GM04503 (cell line): Measurements from ENCODE around the gene PRADC1.

Experiments used
- DNase-seq: peaks from one replicate; pipeline ENCODE4 v3.0.0-alpha.2; 2012; ENCODE audit warnings: low read depth

The PRADC1 gene

GRCh38 chr2:73258913-73259215, 25.8 kb upstream of the PRADC1 start:
- DNase-seq, result no peak

DNA sequence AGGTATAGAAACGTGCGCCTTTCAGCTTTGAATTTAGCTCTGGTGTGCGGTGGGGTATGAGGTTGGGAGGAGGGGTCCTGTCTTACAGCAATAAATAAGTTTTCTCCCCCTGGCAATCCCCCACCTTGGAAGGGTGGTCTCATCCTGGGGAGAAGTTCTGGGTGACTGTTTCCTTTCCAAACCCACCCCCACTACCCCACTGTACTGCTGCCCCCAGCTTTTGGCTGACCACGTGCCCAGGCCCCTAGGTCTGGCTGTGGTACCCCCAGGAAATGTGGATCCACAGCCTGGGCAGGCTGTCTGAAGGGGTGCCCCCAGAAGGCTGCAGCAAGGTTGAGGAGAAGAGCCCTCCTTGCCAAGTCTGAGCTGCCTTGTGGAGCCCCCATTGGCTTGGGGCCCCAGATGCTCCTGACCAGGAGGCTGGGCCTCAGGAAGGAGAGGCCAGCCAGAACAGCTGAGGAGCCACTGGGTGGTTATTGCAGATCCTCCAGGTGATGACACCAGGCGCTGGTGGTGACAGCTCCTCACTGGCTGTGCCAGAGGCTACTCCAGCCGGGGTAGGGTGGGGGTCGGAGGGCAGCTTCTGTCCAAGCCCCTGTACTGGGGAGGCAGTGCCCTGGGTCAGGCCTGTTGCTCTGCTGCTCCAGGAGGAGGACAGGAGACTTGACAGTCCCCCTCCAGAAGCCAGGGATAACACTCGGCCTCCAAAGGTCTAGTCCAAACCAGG, 25.3 kb upstream of the PRADC1 start:
- DNase-seq, result no peak

DNA sequence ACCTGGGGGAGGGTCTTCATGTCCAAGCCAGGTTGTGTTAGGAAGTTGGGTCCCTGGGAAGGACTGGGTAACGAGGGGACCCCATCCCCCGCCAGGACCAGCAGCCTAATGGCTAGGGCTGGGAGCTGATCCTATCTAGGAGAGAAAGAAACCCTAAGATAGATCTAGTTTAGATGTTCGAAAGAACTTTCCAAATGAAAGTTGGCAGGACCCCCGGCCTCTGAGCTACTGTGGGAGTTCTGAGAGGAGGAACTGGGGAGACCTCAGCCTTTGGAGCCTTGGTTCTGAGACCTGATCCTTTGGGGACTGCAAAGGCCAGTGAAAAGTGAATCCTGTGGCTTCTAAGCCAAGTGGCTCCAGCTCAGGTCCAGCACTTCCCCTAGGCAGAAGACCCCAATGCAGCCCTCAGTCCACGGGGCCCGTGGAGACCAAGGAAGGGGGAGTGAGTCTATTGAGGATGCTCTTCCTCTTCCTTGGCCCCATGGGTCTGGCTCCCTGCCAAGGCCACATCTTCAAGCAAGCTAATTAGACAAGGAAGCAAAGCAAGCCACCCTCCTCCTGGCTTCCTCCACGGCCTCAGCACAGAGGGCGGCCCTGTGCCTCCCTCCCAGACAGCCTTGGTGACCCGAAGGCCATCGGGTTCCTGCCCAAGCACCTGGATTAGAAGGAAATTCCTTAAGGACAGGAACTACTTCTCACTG, 24.5 kb upstream of the PRADC1 start:
- no peak for DNase-seq

- DNase-seq, result no peak
Measured at GRCh38 chr2:73257021-73257420, 24.0 kb upstream of the PRADC1 start.

DNA sequence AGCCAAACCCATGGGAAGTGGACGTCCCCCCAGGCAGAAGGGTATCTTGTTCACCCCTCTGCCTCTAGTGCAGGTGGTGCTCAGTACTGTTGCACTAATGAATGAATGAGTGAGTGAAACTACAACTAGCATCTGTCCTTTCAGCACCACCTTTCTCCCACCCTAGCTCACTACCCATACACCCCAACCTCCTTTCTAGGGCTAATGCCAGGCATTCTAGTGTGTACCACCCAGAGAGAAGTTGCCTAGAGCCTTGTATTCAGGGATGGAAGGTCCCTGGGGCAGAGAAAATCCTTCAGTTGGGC, 23.5 kb upstream of the PRADC1 start:
- DNase-seq, result no peak

GRCh38 chr2:73255907-73256617, 23.0 kb upstream of the PRADC1 start:
- DNase-seq, result no peak

- DNase-seq, result no peak
Measured at GRCh38 chr2:73255007-73255644, 22.1 kb upstream of the PRADC1 start.

GRCh38 chr2:73254343-73255006, 21.4 kb upstream of the PRADC1 start:
- DNase-seq, result no peak

- no peak for DNase-seq
Measured at GRCh38 chr2:73253901-73254300, 20.9 kb upstream of the PRADC1 start.

DNA sequence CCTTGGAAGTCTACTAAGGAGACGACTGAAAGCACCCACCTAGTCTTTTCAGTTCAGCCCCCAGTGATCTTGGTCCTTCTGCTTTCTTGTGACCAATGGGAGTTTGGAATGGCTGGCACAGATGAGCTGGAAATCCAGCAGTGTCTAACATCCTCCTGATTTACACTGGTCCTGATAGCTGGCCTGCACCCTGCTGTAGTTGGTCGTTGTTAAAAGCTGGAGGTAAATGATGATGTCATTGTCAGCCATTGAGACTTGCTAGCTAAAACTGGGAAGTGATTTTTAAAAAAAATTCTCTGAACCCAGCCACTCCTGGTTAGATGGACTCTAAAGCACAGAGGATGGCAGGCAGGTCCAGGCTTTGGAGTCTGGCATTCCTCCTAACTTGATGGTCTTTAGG, 20.4 kb upstream of the PRADC1 start:
- DNase-seq, result no peak

- DNase-seq, result no peak
Measured at GRCh38 chr2:73252238-73253027, 19.4 kb upstream of the PRADC1 start.

DNA sequence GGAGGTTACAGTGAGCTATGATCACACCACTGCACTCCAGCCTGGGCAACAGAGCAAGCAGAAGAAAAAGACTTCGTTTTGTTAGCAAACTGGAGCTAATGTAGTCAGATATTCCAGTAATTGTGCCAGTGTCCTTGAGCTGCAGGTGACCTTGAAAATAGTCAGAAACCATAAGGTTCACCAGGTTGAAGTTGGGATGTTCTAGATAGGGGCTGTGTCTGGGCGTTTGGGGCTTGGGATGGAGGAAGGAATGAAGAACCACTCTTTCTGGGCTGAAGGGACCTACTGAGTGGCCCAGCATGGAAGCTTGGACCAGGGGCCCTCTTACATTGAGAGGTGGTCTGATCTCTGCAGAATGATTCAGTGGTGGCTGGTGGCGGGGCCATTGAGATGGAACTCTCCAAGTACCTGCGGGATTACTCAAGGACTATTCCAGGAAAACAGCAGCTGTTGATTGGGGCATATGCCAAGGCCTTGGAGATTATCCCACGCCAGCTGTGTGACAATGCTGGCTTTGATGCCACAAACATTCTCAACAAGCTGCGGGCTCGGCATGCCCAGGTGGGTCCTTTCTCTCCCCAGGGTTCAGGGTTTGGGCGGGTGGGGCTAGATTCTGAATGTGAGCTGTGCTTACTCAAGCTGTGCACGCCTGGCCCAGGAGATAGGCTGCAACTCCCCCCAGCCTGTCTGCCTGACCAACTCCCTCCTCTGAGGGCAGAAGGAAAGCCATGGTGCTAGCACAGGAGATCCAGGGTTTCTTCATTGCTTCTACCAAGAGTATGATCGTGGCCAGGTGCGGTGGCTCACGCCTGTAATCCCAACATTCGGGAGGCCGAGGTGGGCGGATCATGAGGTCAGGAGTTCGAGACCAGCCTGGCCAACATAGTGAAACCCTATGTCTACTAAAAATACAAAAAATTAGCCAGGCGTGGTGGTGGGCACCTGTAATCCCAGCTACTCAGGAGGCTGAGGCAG, 18.1 kb upstream of the PRADC1 start:
- DNase-seq, result no peak

GRCh38 chr2:73249636-73250035, 16.6 kb upstream of the PRADC1 start:
- DNase-seq, result no peak

DNA sequence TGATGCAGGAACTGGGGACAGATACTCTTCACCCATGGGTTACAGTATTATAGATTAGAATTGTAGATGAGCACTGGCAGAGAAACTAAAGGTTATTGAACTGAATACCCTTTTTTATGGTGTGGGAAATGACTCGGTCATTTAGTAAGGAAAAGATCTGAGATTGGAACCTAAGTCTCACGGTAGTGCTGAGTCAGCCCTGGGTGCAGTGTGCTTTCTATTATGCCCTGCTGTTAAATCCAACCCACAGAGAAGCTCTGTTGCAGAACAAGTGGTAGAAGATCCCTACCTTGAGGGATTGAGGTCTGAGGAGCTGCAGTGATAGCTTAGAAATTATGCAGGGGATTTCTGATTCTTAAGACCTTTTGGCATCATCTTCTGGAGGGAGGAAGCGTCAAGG, 13.8 kb upstream of the PRADC1 start:
- DNase-seq, result no peak

DNA sequence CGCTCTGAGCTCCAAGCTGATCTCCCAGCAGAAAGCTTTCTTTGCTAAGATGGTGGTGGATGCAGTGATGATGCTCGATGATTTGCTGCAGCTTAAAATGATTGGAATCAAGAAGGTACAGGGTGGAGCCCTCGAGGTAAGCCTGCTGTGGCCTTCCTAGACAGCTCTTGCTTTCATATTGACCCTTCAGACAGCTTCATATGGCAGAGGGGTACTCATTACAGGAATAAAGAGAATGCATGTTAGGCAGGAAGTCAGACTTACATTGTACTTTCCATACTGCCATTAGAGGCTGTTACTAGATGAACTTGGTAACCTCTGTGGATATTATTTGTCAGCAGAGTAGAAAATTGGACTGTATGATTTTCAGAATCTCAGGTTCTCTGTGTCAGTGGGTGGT, 11.5 kb upstream of the PRADC1 start:
- no peak for DNase-seq

DNA sequence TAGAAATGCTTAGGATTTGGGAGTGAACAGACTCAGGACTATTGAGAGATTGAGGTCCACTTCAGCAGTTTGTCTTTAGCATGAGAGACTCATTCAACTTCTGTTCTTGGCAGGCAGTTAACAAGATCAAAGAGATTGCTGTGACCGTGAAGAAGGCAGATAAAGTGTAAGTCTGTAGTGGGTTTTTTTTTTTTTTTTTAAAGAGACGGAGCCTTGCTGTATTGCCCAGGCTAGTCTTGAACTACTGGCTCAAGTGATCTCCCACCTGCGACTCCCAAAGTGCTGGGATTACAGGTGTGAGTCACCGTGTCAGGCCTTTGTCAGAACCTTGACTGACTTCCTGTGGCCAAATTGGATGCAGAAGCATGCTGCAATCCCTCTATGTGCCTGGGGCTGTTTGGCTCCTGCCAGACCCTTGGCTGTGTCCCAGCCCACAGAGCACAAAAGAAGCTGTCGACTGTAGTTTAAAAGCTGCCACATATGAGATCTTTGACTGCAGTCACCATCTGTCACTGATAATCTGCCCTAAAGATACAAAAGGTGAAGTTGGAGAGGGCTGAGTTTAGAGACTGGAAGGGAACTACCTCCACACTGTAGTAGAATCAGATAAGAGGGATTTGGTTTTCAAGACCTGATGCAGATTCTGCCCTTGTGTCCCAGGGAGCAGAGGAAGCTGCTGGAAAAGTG, 11.0 kb upstream of the PRADC1 start:
- peak; percentile 49 for DNase-seq

GRCh38 chr2:73239776-73240175, 6.7 kb upstream of the PRADC1 start:
- DNase-seq, result no peak

- DNase-seq, result no peak
Measured at GRCh38 chr2:73238976-73239375, 5.9 kb upstream of the PRADC1 start.

GRCh38 chr2:73238149-73238548, 5.1 kb upstream of the PRADC1 start:
- no peak for DNase-seq

- no peak for DNase-seq
Measured at GRCh38 chr2:73237168-73237567, 4.1 kb upstream of the PRADC1 start.
